Hematopoietic multipotent progenitor cell treated with erythropoietin and hydrocortisone succinate and interleukin-3 and kit ligand, for 4 days (in vitro differentiated cells): ENCODE measurements around the gene SCYL1.

Experiments
- DNase-seq: peaks from one replicate; pipeline ENCODE4 v3.0.0-alpha.2; 2015

The SCYL1 gene

GRCh38 chr11:65524741-65525545, at the start of gene SCYL1:
Gene SCYL1 (plus strand): TSS chr11:65525083. CDS start chr11:65525154, 71 bp downstream.
- DNase-seq, result peak; percentile 87

DNA sequence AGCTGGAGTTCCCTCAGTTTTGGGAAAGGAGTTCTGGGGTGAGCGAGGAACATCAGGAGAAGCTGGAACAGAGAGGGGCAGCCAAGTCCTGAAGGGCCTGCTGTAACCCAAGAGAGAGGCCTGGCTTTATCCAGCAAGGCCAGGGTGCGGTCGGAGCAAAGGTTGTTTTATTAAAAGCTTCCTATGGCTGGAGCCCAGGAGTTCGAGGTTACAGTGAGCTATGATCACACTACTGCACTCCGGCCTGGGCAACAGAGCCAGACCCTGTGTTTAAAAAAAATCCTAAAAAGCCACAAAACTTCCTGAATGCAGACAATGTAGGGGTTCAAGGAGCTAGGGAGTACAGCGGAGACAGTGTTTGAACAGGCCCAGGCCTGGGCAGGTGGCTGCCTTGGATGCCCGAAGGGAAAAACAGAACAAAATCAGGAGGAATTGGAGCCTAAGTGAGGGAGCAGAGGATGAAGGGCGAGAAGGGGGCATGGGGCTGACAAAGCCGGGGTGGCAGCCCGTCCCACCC, 48.2 kb upstream of the SCYL1 start:
- no peak for DNase-seq

DNA sequence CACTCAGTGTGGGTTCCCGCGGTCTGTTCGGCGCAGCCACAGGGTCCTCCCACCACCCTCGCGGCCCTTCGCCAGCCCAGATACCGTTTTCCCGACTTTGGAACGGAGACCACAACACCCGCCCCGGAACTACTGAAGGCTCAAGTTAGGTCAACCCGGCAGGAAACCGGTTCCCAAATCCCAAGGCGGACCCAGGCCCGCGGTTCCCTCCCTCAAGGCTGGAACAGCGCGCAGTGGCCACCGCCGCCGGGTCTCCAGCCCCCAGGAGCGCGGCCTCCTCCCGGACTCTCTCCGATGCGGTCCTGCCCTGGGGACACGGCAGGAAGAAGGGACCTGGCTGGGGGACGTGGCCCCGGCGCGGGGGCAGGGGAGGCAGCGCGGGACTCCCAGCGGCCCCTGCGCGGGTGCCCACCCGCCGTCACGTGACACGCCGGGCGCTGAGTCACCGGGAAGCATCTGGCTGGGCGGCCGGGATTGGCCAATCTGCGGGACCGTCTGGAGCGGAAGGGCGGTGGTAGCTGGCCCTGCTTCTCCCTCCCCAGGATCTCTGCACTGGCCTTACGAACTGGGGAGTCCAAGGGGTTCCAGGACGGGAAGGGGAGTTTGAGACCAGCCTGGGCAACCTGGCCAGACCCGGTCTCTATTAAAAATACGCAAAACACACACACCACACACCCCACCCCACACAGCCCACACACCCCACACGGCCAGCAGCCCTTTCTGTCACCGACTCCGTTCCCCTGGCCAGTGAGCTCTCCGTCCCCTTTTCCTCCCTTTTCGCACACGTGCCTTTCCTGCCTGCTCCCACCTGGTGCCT, 47.5 kb upstream of the SCYL1 start:
- peak; percentile 98 for DNase-seq

DNA sequence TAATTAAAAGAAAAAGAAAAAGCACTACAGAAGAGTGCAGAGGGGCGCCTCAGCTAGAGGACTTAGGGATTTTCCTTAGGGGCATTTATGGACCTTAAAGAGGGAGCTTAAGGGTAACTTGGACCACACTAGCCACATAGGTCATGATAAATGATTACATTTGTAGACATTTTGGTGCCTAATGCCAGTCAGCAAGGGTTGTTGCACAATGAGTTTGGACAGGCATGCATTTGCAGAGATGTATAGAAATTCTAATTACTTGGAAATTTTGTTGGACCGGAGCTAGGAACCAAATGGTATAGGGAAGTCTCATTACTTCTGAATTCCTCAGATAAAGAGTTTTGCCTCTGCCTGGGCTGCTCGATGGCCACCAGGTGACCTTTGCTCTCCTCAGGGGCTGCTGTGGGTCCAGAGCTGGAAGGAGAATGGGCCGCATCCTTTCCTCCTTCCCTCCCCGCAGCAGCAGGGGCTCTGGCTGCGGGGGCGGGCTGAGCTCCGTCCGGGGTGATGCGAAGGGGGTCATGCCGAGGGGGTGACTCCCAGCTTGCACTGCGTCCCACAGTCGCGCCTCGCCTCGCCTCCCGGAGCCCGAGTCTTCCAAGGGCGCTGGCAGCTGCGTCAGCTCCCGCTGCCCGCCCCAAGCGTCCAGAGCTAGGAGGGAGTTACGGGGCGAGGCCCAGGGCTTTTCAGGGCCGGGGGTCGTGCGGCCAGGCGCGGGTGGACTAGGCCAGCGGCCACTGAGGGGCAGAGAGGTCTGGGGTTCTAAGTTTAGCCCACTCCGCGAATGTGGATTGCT, 46.3 kb upstream of the SCYL1 start:
- no peak for DNase-seq

DNA sequence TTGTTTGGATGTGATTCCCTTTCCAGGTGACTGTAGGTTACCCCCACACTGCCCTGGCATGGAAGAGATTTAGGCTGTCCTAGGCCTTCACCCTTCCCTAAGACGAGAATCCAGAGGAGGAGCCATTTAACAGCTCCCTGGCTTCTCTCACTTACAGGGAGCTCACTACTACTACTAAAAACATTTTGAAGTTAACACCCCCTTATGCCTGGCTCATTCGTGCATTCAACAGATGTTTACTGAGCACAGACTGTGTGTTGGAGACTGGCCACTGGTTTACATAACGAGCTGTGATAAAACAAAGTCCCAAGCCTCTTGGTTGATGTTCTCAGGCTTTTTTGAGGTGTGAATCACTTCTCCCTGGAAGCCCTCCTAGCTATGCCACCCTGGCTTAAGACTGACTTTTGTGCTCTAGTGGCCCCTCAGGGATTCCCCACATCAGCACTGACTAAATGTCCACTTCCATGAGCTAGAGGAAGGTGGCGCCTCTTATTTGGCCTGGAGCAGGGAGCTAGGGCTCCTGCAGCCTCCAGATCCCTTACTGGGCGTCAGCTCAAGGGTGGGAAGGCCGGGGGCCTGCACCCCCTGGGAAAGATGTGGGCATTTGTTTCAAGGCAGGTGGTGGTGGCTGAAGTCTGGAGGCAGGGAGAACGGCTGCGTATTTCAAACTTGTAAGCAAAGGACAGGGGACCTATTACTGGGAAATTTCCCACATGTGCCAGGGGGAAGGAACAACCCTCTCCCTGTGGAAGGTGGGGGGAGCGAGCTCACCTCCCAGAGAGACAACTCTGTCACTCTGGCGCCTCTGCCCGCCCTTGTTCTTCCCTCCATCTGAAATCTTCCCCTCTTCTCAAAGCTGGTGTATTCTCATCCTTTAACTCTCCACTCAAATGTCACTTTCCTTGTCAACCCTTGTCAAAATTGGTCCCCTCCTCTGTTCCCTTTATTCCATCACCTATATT, 45.4 kb upstream of the SCYL1 start:
- DNase-seq, result peak; percentile 35

DNA sequence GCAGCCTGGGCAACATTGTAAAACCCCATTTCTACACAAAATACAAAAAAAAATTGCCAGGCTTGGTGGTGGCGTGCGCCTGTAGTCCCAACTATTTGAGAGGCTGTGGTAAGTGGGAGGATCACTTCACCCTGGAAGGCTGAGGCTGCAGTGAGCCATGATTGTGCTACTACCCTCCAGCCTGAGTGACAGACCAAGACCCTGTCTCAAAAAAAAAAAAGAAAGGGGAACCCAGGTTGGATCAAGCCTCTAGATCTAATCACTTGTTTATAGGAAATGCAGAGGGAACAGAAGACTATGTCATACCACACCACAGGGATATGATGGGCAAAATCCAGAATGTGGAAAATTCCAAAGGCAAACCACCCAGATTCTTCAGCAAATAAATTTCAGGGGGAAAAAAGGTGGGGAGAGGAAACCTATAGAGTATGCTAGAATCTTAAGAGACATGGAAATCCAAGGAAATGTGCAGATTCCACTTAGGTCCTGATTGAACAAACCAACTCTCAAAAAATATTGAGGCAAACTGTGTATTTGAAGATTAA, 42.5 kb upstream of the SCYL1 start:
- no peak for DNase-seq

DNA sequence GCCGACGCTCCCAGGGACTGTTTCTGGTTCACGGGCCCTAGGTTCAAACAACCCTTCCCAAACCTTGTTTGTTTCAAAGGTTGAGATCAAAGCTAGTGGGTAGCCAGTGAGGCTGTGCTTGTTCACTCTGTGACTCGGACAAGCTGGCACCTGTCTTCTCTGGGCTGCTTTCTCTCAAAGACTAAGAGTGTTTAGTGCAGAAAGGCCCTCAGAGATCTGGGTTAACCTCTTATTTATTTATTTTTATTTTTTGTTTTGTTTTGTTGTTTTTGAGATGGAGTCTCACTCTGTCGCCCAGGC, 39.0 kb upstream of the SCYL1 start:
- DNase-seq, result no peak

- no peak for DNase-seq
Measured at GRCh38 chr11:65486570-65487466, 38.1 kb upstream of the SCYL1 start.

DNA sequence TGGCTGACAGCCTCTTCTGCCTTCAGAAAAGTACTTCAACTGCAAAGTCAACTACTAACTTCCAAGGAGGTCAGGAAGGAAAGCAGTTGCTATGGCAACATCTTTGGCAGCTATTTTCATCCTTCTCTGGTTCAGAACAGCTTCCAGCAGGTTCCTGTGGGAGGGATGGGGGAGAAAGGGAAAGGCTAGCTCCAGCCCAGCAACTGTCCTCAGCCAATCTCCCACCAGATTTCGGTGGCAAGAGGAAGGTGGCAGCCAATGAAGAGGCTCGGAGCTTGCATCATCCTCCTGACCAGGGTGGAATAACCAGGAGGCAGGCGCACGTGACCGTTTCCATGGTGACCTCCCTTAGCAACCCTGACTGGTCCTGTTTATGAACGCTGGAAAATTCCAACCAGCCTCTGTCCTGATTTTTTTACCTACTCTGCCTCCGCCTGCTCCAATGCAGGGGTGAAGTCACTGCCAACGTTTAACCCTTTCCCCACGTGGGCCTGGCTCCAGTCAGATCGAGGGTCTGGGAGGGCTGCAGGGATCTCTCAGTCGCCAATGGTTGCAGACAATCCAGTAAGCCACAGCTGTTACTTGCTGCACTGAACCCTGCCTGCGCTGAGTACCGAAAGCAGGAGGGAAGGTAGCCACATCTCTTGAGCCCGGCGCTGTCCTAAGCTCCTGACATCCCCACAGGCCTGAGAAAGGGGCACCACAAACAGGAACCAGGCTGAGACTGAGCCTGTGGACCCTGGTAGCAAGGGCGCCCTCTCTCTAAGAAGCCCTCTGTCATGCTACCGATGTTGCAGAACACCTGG, 37.2 kb upstream of the SCYL1 start:
- DNase-seq, result peak; percentile 90

GRCh38 chr11:65488273-65489034, 36.4 kb upstream of the SCYL1 start:
- DNase-seq, result no peak

DNA sequence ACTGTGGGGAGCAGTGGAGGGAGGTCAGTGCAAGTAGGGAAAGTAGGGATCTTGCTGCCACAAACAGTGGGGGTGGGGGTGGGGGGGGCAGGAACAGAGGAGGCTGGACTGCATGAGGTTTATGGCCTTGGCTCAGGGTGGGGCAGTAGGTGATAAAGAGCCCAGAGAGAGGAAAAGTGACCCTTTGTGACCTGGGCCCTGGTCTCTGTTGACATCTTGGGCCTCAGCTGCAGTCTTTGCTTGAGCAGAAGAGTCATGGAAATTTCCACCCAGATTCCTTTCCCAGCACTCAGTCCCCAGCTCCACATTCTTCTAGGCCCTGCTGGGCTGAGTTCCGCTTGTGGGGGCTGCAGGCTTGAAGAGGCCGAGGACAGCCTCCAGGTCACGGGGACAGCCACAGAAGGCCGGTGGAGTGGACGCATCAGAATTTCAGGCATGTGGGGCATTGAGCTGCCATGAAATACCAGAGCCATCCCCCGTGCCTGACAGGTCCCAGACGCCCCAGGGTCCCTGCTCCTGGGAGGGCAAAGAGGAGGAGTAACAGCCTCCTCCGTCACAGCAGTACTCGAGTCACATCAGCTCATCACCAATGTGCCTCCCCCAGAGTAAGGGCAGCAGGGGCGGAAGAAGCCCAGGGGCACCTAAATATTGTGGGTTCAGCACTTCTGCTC, 35.7 kb upstream of the SCYL1 start:
- DNase-seq, result no peak

DNA sequence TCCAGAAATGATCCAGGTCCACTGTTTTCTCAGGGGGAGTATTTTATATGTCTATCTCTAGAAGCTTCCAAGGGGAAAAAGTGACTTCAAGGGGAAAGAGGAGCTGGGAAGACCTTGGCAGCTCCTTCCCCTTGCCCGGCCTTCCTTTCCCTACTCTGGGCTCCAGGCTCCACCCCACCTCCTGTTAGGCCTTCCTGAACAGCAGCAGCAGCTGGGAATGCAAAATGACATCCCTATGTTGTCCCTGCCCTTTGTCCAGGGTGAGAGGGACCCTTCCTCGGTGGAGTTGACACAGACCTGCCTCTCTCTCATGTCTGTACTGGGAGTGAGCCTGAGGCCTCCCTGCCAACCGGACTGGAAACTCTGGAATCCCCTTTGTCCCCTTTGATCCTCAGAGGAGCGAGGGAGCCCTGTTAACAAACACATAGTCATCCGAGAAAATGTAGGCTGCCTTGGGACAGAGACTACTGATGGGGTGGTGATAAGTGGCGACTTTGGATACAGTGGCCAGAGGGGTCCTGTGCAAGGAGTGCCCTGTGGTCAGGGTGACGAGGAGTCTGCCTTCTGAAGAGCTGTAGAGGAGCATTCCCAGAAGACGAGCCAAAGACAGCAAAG, 35.1 kb upstream of the SCYL1 start:
- no peak for DNase-seq

DNA sequence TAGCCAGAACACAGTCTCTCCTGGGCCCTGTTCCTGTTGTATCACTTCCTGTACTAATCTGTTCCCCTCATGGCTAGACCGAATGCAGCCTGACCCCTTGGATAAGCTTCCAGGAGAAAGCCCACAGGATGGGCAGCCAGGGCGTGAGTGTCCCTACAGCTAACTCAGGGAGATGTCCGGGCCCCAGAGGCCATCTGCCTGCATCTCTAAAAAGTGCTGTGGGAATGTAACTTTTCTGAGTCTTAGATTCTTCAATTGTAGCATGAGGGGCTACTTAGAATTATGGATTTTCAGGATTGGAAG, 33.8 kb upstream of the SCYL1 start:
- DNase-seq, result no peak

DNA sequence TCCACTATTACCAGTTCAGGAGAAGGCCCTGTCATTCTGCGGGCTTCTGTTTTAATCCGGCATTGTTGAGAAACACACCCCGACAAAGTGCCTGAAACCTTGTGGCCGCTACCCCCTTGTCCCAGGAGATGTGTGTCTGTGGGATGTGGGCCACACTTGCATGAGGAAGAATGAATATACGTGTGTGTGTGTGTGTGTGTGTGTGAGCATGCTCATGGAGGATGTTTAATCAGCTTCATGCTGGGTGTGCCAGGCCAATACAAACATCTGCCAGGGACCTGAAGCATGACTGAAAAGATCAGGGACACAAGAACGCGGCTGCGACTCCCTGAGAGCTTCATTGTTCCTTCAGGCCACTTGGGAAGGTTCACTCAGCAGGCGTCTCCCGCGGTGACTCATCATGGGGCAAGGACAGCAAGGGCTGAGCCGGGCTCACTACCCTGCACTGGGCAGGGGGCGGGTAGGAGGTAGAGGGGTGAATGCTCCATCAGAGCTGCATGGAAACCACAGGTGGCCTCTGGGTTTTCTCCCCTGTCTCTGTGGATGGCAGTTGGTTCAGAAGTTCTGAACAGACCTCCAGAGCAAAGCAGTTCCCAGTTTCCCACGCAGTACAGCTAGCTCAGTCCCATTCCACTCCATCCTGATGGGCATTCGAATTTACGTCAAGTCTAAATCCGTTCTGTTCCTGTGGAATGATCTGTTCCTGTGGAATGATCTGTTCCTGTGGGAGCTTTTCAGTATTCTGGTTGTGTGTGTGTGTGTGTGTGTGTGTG, 33.1 kb upstream of the SCYL1 start:
- peak; percentile 60 for DNase-seq

DNA sequence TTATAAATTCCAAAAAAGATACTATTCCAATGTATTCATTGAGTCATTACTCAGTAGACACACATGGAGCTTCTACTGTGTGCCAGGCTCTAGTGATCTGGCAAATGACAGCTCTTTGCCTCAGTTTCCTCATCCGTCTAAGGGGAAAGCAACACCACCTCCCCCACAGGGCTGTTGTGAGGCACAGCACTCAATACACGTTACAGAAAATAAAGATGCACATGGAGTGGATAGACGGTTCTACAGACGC, 32.6 kb upstream of the SCYL1 start:
- DNase-seq, result no peak

- DNase-seq, result peak; percentile 85
Measured at GRCh38 chr11:65492637-65493366, 32.1 kb upstream of the SCYL1 start.
